ENCODE data around the gene MVB12B.
"Not testable (repeated sequence)": the region's sequence is repeated elsewhere in the genome, so short reads cannot be mapped to it uniquely, and the experiment has no call there.

The MVB12B gene

GRCh38 chr9:126527109-126527825, 200.6 kb downstream of the MVB12B start:
- DNase-seq, result no peak

GRCh38 chr9:126528111-126528510, 201.5 kb downstream of the MVB12B start:
- no peak for DNase-seq

- DNase-seq, result no peak
These were observed 202.3 kb downstream of the MVB12B start for GRCh38 chr9:126528915-126529314.

GRCh38 chr9:126531035-126531571, 204.5 kb downstream of the MVB12B start:
- DNase-seq, result no peak

- DNase-seq, result no peak
These were observed 205.0 kb downstream of the MVB12B start for GRCh38 chr9:126531591-126531990.

- DNase-seq, result peak; percentile 70
These were observed 205.4 kb downstream of the MVB12B start for GRCh38 chr9:126532019-126532462.

- no peak for DNase-seq
These were observed 205.9 kb downstream of the MVB12B start for GRCh38 chr9:126532489-126532888.

- DNase-seq, result no peak
These were observed 206.6 kb downstream of the MVB12B start for GRCh38 chr9:126532951-126533925.

- no peak for DNase-seq
These were observed 207.3 kb downstream of the MVB12B start for GRCh38 chr9:126533926-126534310.

- DNase-seq, result peak; percentile 73
These were observed 208.0 kb downstream of the MVB12B start for GRCh38 chr9:126534431-126535186.

- no peak for DNase-seq
These were observed 209.5 kb downstream of the MVB12B start for GRCh38 chr9:126536131-126536530.

GRCh38 chr9:126536841-126537465, 210.3 kb downstream of the MVB12B start:
- no peak for DNase-seq

- DNase-seq, result no peak
These were observed 211.9 kb downstream of the MVB12B start for GRCh38 chr9:126538550-126538949.

GRCh38 chr9:126540398-126540797, 213.8 kb downstream of the MVB12B start:
- not testable (repeated sequence) for DNase-seq

- no peak for DNase-seq
These were observed 216.9 kb downstream of the MVB12B start for GRCh38 chr9:126543490-126543889.

- no peak for DNase-seq
These were observed 218.5 kb downstream of the MVB12B start for GRCh38 chr9:126545106-126545505.

- no peak for DNase-seq
These were observed 219.4 kb downstream of the MVB12B start for GRCh38 chr9:126546036-126546435.

- no peak for DNase-seq
These were observed 221.7 kb downstream of the MVB12B start for GRCh38 chr9:126548312-126548711.

- DNase-seq, result no peak
These were observed 222.8 kb downstream of the MVB12B start for GRCh38 chr9:126549246-126550006.

GRCh38 chr9:126550891-126551351, 224.3 kb downstream of the MVB12B start:
- DNase-seq, result peak; percentile 64

GRCh38 chr9:126551812-126552211, 225.2 kb downstream of the MVB12B start:
- DNase-seq, result no peak
